Glutamatergic neuron (in vitro differentiated cells): ENCODE measurements around the gene LIF. TPM values are rescaled to one million over a fixed set of nuclear protein-coding genes. Genes with fewer than 3 reads are reported as not detected.

ENCODE experiments used
- DNase-seq: peaks from one replicate; pipeline ENCODE4 v3.0.0; 2022
- H3K27ac Mint-ChIP-seq: one replicate; pipeline ENCODE4 v1.8.0; 2020; ENCODE audit warnings: mild to moderate bottlenecking, mixed read lengths, inconsistent platforms; ENCODE audit not compliant: unreplicated experiment
- H3K27me3 Mint-ChIP-seq: one replicate; pipeline ENCODE4 v1.8.0; 2020; ENCODE audit warnings: mild to moderate bottlenecking, moderate library complexity, mixed read lengths, inconsistent platforms; ENCODE audit not compliant: unreplicated experiment
- H3K36me3 Mint-ChIP-seq: one replicate; pipeline ENCODE4 v1.8.0; 2020; ENCODE audit warnings: mild to moderate bottlenecking, mixed read lengths, inconsistent platforms; ENCODE audit not compliant: unreplicated experiment
- H3K4me1 Mint-ChIP-seq: one replicate; pipeline ENCODE4 v1.8.0; 2020; ENCODE audit warnings: mild to moderate bottlenecking, low read depth, mixed read lengths, inconsistent platforms; ENCODE audit not compliant: unreplicated experiment
- H3K4me3 Mint-ChIP-seq: one replicate; pipeline ENCODE4 v1.8.0; 2020; ENCODE audit warnings: mild to moderate bottlenecking, mixed read lengths, inconsistent platforms; ENCODE audit not compliant: unreplicated experiment
- H3K9me3 Mint-ChIP-seq: one replicate; pipeline ENCODE4 v1.8.0; 2020; ENCODE audit warnings: mild to moderate bottlenecking, moderate library complexity, mixed read lengths, inconsistent platforms; ENCODE audit not compliant: unreplicated experiment
- total RNA-seq: library from RNA; stranded (reverse); fragmentation: NEBNext Ultra II Directional; extraction: Animal tissue kit (Norgen Biotek cat#: 25700); gene quantifications from one replicate; pipeline ENCODE4 v1.2.1, GENCODE V29; 2021; ENCODE audit not compliant: unreplicated experiment
- TF ChIP-seq, protein P1 (sequence below): fragments of 200-600 bp; sonication (generic); IDR thresholded peaks from one replicate; pipeline ENCODE4 v1.5.0; 2021; ENCODE audit not compliant: partially characterized antibody, unreplicated experiment

LIF gene
- total RNA-seq, 1 donor from 2014 or later = 0.29 TPM

DNA sequence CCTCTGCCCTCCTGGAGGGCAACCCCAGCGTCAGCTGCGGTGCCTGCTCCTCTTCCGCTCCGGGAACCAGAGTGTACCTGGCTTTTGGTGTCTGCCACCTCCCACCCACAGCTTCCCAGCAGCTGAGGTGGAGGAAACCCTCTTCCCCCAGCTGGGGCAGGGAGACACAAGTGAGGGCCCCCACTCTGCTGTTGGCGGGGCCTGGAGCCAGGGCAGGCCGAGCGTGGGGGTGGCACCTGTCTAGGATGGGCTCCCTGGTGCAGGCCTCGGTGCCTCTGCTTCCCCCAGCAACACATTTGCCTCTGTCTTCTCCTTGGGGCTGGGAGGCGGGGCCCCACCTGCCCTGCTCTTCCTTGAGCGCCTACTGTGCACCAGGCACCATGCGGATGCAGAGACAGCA, 13.7 kb upstream of the LIF start:
- Mint-ChIP-seq H3K27ac (no peak overlapping the region), H3K36me3 (no peaks in the 10 kb centered on the region), H3K9me3 (peaks cover 2% of the 10 kb centered on the region), H3K4me3 (no peak overlapping the region), H3K27me3 (peaks cover 8% of the 10 kb centered on the region), H3K4me1 (peaks cover 4% of the 10 kb centered on the region)
- TF ChIP-seq, protein P1, sequence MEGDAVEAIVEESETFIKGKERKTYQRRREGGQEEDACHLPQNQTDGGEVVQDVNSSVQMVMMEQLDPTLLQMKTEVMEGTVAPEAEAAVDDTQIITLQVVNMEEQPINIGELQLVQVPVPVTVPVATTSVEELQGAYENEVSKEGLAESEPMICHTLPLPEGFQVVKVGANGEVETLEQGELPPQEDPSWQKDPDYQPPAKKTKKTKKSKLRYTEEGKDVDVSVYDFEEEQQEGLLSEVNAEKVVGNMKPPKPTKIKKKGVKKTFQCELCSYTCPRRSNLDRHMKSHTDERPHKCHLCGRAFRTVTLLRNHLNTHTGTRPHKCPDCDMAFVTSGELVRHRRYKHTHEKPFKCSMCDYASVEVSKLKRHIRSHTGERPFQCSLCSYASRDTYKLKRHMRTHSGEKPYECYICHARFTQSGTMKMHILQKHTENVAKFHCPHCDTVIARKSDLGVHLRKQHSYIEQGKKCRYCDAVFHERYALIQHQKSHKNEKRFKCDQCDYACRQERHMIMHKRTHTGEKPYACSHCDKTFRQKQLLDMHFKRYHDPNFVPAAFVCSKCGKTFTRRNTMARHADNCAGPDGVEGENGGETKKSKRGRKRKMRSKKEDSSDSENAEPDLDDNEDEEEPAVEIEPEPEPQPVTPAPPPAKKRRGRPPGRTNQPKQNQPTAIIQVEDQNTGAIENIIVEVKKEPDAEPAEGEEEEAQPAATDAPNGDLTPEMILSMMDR = no peak
- DNase-seq = no peak

DNA sequence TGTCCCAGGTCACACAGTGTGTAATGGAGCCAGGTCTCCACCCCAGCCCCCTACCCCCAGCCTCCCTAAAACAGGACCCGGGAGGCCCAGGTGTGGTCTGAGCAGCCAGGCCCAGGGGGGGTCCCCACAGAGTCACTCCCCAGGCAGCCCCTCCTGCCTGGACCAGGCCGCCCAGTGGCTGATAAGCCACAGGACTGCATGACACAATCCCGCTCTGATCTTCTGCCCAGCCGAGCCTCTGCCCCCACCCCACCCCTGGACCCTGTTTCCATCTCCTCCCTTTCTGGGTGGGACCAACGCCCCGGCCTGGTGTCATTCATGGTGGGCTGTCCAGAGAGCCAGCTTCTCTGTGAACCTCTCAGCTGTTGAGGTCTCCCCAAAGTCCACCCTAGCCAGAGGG, 7.8 kb upstream of the LIF start:
- Mint-ChIP-seq H3K4me1 (peaks cover 4% of the 10 kb centered on the region), H3K36me3 (no peaks in the 10 kb centered on the region), H3K9me3 (no peaks in the 10 kb centered on the region), H3K4me3 (no peak overlapping the region), H3K27ac (no peak overlapping the region), H3K27me3 (no peaks in the 10 kb centered on the region)
- no peak for DNase-seq
- TF ChIP-seq, protein P1 = no peak

DNA sequence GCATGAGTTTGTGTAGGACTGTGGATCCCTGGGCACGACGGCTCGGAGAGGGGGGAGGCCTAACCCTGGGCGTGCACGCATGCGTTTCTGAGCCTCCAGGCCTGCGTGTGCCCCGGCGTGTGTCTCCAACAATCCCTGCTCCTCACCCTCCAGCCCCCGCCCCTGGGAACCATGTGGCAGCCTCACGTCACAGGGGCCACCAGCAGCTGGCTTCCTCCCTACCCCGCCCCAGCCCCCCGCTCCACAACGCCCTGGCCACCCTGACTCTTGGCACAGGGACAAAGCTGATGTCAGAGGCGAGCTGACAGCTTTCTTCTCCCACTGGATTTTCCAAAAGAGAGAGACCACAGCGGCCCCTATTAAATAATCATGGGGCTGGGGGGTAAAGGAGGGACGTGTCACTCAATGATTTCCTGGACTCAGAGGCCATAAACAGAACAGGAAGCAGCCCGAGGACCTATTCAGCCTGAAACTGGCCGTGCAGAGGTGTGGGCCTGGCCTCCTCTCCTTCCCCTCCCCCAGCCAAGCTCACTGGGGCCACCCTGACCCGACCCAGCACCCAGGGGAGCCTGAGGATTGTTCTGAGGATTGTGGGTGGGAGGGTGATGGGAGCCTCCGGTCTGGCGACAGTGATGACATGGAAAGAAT, 6.8 kb upstream of the LIF start:
- Mint-ChIP-seq H3K27me3 (peaks cover 2% of the 10 kb centered on the region), H3K4me3 (no peak overlapping the region), H3K36me3 (no peaks in the 10 kb centered on the region), H3K9me3 (peaks cover 2% of the 10 kb centered on the region), H3K27ac (no peak overlapping the region), H3K4me1 (peaks cover 4% of the 10 kb centered on the region)
- TF ChIP-seq, protein P1 = no peak
- DNase-seq = no peak

DNA sequence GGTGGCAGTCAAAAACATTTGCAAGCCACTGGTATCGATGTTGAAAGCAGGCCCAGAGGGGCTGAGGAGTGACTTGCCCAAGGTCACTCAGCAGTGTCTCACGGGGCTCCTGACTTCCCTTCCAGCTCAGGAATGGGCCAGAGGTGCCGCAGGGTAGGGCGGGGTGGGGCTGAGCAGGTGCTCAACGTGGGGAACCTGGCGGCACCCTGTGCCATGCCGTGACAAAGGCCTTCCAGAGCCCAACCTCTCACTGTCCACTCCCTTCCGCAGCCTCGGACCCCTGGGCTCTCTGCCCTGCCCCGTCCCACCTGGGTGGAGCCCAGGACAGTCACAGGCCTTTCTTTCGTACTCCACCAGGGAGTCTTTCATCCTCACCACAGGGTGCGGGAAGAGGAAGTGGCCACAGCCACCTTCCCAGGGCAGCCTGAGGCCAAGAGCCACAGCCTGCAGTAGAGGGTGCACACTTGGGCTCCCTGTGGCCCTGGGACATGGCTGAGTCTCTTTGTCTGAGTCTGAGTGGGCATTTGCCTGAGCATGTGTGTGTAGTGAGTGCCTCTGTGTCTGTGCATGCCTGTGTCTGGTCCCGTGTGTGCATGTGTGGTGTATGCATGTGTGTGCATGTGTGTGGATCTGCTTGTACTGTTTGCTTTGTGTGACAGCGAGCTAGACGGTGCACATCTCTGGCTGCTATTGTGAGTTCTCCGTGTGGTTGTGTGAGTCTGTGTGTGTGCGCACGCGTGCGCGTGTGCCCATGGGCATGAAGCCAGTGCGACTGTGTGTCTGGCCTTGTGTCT, 6.0 kb upstream of the LIF start:
- Mint-ChIP-seq H3K9me3 (peaks cover 4% of the 10 kb centered on the region), H3K27me3 (peaks cover 3% of the 10 kb centered on the region), H3K36me3 (no peaks in the 10 kb centered on the region), H3K27ac (no peak overlapping the region), H3K4me1 (peaks cover 4% of the 10 kb centered on the region), H3K4me3 (no peak overlapping the region)
- DNase-seq = no peak
- TF ChIP-seq, protein P1 = no peak

DNA sequence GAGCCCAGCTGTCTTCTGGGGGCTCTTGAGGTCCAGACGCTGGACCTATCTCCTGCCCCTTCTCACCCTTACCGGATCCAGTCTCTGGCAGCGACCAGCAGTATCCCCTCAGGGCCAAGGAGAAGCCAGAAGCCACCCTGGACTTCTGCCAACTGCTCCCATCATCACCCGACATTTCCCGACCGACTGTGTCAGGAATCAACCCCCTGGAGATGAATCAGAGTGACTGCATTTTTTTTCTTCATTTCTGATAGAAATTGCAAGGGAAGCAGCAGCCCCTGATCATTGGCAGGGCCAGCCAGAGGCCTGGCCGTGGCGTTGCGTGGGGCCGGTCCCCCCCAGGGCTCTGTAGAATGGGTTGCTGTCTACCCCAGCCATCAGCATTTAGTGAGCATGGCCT, 5.2 kb upstream of the LIF start:
- Mint-ChIP-seq H3K9me3 (peaks cover 4% of the 10 kb centered on the region), H3K36me3 (no peaks in the 10 kb centered on the region), H3K4me1 (peaks cover 4% of the 10 kb centered on the region), H3K27me3 (peaks cover 3% of the 10 kb centered on the region), H3K27ac (no peak overlapping the region), H3K4me3 (no peak overlapping the region)
- no peak for DNase-seq
- TF ChIP-seq, protein P1 = no peak
